Liver (tissue), 9 donors: ENCODE data around the gene EXD3. TPM values are rescaled to one million over a fixed set of nuclear protein-coding genes. Genes with fewer than 3 reads are reported as not detected.

Experiments
- DNase-seq: peaks from one replicate; pipeline ENCODE4 v3.0.0-alpha.2; 2017; ENCODE audit warnings: low spot score
- H3K27ac ChIP-seq, 2 donors: one replicate each; pipeline ENCODE4 v1.7.0; 2013; ENCODE audit warnings: inconsistent platforms in 2 of 2, low read length in 2 of 2, control low read depth in 1 of 2, low read depth in 1 of 2, mild to moderate bottlenecking in 1 of 2
- H3K27me3 ChIP-seq, 4 donors: one replicate each; pipeline versions ENCODE4 v1.6.1 to v1.7.0; 2013; ENCODE audit warnings: low read length in 3 of 4, inconsistent platforms in 1 of 4, mild to moderate bottlenecking in 1 of 4, moderate library complexity in 1 of 4; ENCODE audit not compliant: control insufficient read depth in 4 of 4, insufficient read depth in 4 of 4
- H3K36me3 ChIP-seq, 4 donors: one replicate each; pipeline versions ENCODE4 v1.6.1 to v1.7.0; 2013; ENCODE audit warnings: low read length in 3 of 4, mild to moderate bottlenecking in 3 of 4, low read depth in 1 of 4, moderate library complexity in 1 of 4; ENCODE audit not compliant: control insufficient read depth in 4 of 4, insufficient read depth in 3 of 4
- H3K4me1 ChIP-seq, 4 donors: one replicate each; pipeline versions ENCODE4 v1.6.1 to v1.7.0; 2013; ENCODE audit warnings: low read length in 3 of 4, mild to moderate bottlenecking in 3 of 4, moderate library complexity in 1 of 4; ENCODE audit not compliant: control insufficient read depth in 4 of 4, insufficient read depth in 4 of 4
- H3K4me3 ChIP-seq, 3 donors: one replicate each; pipeline versions ENCODE4 v1.6.1 to v1.7.0; 2013; ENCODE audit warnings: low read length in 3 of 3, control low read depth in 1 of 3, low read depth in 1 of 3, mild to moderate bottlenecking in 1 of 3
- H3K9ac ChIP-seq, 2 donors: one replicate each; pipeline ENCODE4 v1.7.0; 2013; ENCODE audit warnings: low read length in 2 of 2, mild to moderate bottlenecking in 2 of 2, moderate library complexity in 2 of 2, control low read depth in 1 of 2, low read depth in 1 of 2
- H3K9me3 ChIP-seq, 4 donors: one replicate each; pipeline versions ENCODE4 v1.6.1 to v1.7.0; 2013; ENCODE audit warnings: low read length in 3 of 4; ENCODE audit not compliant: control insufficient read depth in 4 of 4
- ATF3 ChIP-seq: IDR thresholded peaks from 2 replicates; pipeline ENCODE4 v1.6.1; 2016; ENCODE audit warnings: antibody characterized with exemption
- FOXA1 ChIP-seq: IDR thresholded peaks from 2 replicates; pipeline ENCODE4 v1.6.1; 2016; ENCODE audit warnings: antibody characterized with exemption
- FOXA2 ChIP-seq: IDR thresholded peaks from 2 replicates; pipeline ENCODE4 v1.6.1; 2016; ENCODE audit warnings: antibody characterized with exemption
- GABPA ChIP-seq, 2 donors: IDR thresholded peaks in 1 of 2; conservative IDR thresholded peaks in 1 of 2; 2 replicates each; pipeline ENCODE4 v1.6.1; 2016; ENCODE audit warnings: antibody characterized with exemption in 2 of 2, mild to moderate bottlenecking in 1 of 2, moderate library complexity in 1 of 2
- HNF4A ChIP-seq, 2 donors: conservative IDR thresholded peaks; 2 replicates each; pipeline ENCODE4 v1.6.1; 2016; ENCODE audit warnings: antibody characterized with exemption in 2 of 2, mild to moderate bottlenecking in 2 of 2
- HNF4G ChIP-seq: IDR thresholded peaks from 2 replicates; pipeline ENCODE4 v1.6.1; 2016; ENCODE audit warnings: antibody characterized with exemption
- JUND ChIP-seq, 2 donors: IDR thresholded peaks; 2 replicates each; pipeline ENCODE4 v1.6.1; 2016; ENCODE audit warnings: antibody characterized with exemption in 2 of 2
- NR2F2 ChIP-seq: IDR thresholded peaks from 2 replicates; pipeline ENCODE4 v1.6.1; 2016; ENCODE audit warnings: antibody characterized with exemption
- RXRA ChIP-seq, 2 donors: IDR thresholded peaks; 2 replicates each; pipeline ENCODE4 v1.6.1; 2017 to 2018; ENCODE audit warnings: antibody characterized with exemption in 2 of 2, mild to moderate bottlenecking in 1 of 2
- SP1 ChIP-seq: IDR thresholded peaks from 2 replicates; pipeline ENCODE4 v1.6.1; 2018; ENCODE audit warnings: antibody characterized with exemption, mild to moderate bottlenecking
- TAF1 ChIP-seq: conservative IDR thresholded peaks from 2 replicates; pipeline ENCODE4 v1.6.1; 2016; ENCODE audit warnings: antibody characterized with exemption, mild to moderate bottlenecking
- YY1 ChIP-seq: IDR thresholded peaks from 2 replicates; pipeline ENCODE4 v1.6.1; 2016; ENCODE audit warnings: antibody characterized with exemption, mild to moderate bottlenecking
- WGBS: extraction: QIAGEN DNeasy Blood & Tissue Kit; methylation state at CpG from one replicate; pipeline ENCODE4 v1.1.7; 2013; 5-methylcytosine and 5-hydroxymethylcytosine counted together
- polyA plus RNA-seq, 2 donors: library from polyadenylated mRNA; stranded (reverse) in 1 of 2; unstranded in 1 of 2; fragments of 200-250 nt in 1 of 2; fragments of >200 nt in 1 of 2; fragmentation: Nextera tagmentation in 1 of 2; extraction: Ambion mirVana in 1 of 2; gene quantifications; one replicate each; pipeline versions ENCODE4 v1.2.1 to v1.2.3, GENCODE V29; 2013 to 2015
- total RNA-seq, 2 donors: library from RNA; depleted of rRNA; stranded (reverse); fragments of >200 nt; gene quantifications; one replicate each; pipeline ENCODE4 v1.2.3, GENCODE V29; 2014
- TF ChIP-seq, protein P1 (sequence below): IDR thresholded peaks from 2 replicates; pipeline ENCODE4 v1.6.1; 2016; ENCODE audit warnings: antibody characterized with exemption, mild to moderate bottlenecking
- TF ChIP-seq, protein P2 (sequence below): IDR thresholded peaks from 2 replicates; pipeline ENCODE4 v1.6.1; 2016; ENCODE audit warnings: antibody characterized with exemption
- TF ChIP-seq, protein P3 (sequence below): fragments of 150-350 bp; IDR thresholded peaks from 2 replicates; pipeline ENCODE4 v1.5.1; 2017; ENCODE audit warnings: improper control_type of control experiment, low read depth, low read length; ENCODE audit not compliant: missing input control
- donor health status: healthy.
- donor health status: healthy.
- donor health status: healthy.
- donor health status: healthy.
- donor health status: healthy.

EXD3 gene
- total and polyA plus RNA-seq, 4 donors = 2.5 to 6.7 (median 3.7) TPM

DNA sequence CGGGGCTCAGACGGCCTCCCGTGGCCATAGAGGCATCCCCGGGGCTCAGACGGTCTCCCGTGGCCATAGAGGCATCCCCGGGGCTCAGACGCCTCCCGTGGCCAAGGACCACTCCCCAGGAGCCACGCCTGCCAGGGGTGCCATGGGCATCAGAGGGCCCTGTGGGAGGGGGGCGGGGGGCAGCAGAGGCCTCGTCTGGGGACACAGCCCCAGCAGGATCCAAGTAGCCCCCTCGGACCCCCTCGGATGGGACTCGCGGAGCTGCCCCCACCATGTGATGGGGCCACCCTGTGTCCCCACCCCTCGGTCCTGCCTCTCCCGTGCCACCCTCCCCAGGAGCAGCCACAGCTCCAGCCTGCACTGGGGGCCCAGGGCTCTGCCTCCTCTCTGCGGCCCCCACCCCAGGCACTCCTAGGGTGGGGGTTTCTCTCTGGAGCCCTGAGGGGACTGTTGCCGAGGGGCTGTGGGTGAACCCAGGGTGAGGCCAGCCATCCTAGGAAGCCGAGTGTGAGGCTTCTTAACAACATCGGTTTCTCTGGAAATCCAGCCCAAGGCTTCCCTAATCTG is 15.7 kb upstream of the EXD3 start:
- Histone ChIP-seq H3K27ac (no peak overlapping the region), H3K36me3 (no peaks in the 10 kb centered on the region)
- TF ChIP-seq RXRA (IDR thresholded peaks at IDR 0.05) (no peak), TAF1 (no peak), ATF3 (no peak), GABPA (IDR thresholded peaks at IDR 0.05 in 1 of 2, conservative IDR thresholded peaks at IDR 0.05 in 1 of 2) (no peak), NR2F2 (no peak), JUND (IDR thresholded peaks at IDR 0.05) (no peak), HNF4A (conservative IDR thresholded peaks at IDR 0.05) (no peak), SP1 (no peak), HNF4G (no peak)
- TF ChIP-seq, protein P1, sequence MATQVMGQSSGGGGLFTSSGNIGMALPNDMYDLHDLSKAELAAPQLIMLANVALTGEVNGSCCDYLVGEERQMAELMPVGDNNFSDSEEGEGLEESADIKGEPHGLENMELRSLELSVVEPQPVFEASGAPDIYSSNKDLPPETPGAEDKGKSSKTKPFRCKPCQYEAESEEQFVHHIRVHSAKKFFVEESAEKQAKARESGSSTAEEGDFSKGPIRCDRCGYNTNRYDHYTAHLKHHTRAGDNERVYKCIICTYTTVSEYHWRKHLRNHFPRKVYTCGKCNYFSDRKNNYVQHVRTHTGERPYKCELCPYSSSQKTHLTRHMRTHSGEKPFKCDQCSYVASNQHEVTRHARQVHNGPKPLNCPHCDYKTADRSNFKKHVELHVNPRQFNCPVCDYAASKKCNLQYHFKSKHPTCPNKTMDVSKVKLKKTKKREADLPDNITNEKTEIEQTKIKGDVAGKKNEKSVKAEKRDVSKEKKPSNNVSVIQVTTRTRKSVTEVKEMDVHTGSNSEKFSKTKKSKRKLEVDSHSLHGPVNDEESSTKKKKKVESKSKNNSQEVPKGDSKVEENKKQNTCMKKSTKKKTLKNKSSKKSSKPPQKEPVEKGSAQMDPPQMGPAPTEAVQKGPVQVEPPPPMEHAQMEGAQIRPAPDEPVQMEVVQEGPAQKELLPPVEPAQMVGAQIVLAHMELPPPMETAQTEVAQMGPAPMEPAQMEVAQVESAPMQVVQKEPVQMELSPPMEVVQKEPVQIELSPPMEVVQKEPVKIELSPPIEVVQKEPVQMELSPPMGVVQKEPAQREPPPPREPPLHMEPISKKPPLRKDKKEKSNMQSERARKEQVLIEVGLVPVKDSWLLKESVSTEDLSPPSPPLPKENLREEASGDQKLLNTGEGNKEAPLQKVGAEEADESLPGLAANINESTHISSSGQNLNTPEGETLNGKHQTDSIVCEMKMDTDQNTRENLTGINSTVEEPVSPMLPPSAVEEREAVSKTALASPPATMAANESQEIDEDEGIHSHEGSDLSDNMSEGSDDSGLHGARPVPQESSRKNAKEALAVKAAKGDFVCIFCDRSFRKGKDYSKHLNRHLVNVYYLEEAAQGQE = no peak
- TF ChIP-seq, protein P2, sequence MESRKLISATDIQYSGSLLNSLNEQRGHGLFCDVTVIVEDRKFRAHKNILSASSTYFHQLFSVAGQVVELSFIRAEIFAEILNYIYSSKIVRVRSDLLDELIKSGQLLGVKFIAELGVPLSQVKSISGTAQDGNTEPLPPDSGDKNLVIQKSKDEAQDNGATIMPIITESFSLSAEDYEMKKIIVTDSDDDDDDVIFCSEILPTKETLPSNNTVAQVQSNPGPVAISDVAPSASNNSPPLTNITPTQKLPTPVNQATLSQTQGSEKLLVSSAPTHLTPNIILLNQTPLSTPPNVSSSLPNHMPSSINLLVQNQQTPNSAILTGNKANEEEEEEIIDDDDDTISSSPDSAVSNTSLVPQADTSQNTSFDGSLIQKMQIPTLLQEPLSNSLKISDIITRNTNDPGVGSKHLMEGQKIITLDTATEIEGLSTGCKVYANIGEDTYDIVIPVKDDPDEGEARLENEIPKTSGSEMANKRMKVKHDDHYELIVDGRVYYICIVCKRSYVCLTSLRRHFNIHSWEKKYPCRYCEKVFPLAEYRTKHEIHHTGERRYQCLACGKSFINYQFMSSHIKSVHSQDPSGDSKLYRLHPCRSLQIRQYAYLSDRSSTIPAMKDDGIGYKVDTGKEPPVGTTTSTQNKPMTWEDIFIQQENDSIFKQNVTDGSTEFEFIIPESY = no peak
- TF ChIP-seq, protein P3, sequence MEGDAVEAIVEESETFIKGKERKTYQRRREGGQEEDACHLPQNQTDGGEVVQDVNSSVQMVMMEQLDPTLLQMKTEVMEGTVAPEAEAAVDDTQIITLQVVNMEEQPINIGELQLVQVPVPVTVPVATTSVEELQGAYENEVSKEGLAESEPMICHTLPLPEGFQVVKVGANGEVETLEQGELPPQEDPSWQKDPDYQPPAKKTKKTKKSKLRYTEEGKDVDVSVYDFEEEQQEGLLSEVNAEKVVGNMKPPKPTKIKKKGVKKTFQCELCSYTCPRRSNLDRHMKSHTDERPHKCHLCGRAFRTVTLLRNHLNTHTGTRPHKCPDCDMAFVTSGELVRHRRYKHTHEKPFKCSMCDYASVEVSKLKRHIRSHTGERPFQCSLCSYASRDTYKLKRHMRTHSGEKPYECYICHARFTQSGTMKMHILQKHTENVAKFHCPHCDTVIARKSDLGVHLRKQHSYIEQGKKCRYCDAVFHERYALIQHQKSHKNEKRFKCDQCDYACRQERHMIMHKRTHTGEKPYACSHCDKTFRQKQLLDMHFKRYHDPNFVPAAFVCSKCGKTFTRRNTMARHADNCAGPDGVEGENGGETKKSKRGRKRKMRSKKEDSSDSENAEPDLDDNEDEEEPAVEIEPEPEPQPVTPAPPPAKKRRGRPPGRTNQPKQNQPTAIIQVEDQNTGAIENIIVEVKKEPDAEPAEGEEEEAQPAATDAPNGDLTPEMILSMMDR = no peak

GRCh38 chr9:137437691-137438590 is 15.0 kb upstream of the EXD3 start:
- no peaks in the 10 kb centered on the region for H3K9me3 ChIP-seq
- DNase-seq = no peak
- no peaks in the 10 kb centered on the region for H3K27me3 ChIP-seq
- peaks cover 3 to 7% (median 5%) of the 10 kb centered on the region in 4 donors for H3K4me1 ChIP-seq
- H3K4me3 ChIP-seq = no peak overlapping the region
- H3K27ac ChIP-seq = no peak overlapping the region
- TF ChIP-seq HNF4G (no peak), FOXA2 (no peak), HNF4A (conservative IDR thresholded peaks at IDR 0.05) (no peak), FOXA1 (no peak), SP1 (no peak), NR2F2 (no peak), YY1 (no peak)
- TF ChIP-seq, protein P2 = no peak
- TF ChIP-seq, protein P3 = no peak
- H3K36me3 ChIP-seq = no peaks in the 10 kb centered on the region
- WGBS = 82% methylated on average over 40 of the region's 40 CpGs
- no peak overlapping the region for H3K9ac ChIP-seq

More for the DNA sequence above, 15.7 kb upstream of the EXD3 start:
- H3K4me1 ChIP-seq = peaks cover 3 to 7% (median 5%) of the 10 kb centered on the region in 4 donors
- no peaks in the 10 kb centered on the region for H3K27me3 ChIP-seq
- DNase-seq = no peak
- no peak overlapping the region for H3K9ac ChIP-seq
- WGBS = 87% methylated on average over 22 of the region's 22 CpGs
- no peaks in the 10 kb centered on the region for H3K9me3 ChIP-seq
- no peak overlapping the region for H3K4me3 ChIP-seq
